Activated CD4-positive, alpha-beta T cell treated with anti-CD3 and anti-CD28 coated beads, Interleukin-2, amount 50 U/mL, for 24 hours (primary cell): ENCODE measurements around the gene ARHGEF38.

Experiments used
- DNase-seq, 2 donors: peaks; one replicate each; pipeline ENCODE4 v3.0.0-alpha.2; 2020; ENCODE audit warnings: low read depth in 1 of 2, low spot score in 1 of 2

Gene ARHGEF38, protein sequence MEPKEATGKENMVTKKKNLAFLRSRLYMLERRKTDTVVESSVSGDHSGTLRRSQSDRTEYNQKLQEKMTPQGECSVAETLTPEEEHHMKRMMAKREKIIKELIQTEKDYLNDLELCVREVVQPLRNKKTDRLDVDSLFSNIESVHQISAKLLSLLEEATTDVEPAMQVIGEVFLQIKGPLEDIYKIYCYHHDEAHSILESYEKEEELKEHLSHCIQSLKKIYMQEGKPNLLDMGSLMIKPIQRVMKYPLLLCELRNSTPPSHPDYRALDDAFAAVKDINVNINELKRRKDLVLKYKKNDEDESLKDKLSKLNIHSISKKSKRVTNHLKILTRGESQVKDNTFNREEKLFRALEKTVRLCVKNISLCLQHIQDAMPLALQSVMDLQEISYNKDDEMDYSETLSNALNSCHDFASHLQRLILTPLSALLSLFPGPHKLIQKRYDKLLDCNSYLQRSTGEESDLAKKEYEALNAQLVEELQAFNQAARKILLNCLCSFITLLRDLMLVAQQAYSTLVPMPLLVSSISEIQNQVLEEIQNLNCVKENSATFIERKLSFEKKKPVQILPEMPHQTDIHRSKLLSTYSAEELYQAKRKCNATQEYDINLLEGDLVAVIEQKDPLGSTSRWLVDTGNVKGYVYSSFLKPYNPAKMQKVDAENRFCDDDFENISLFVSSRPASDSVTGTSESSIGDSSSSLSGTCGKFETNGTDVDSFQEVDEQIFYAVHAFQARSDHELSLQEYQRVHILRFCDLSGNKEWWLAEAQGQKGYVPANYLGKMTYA

DNA sequence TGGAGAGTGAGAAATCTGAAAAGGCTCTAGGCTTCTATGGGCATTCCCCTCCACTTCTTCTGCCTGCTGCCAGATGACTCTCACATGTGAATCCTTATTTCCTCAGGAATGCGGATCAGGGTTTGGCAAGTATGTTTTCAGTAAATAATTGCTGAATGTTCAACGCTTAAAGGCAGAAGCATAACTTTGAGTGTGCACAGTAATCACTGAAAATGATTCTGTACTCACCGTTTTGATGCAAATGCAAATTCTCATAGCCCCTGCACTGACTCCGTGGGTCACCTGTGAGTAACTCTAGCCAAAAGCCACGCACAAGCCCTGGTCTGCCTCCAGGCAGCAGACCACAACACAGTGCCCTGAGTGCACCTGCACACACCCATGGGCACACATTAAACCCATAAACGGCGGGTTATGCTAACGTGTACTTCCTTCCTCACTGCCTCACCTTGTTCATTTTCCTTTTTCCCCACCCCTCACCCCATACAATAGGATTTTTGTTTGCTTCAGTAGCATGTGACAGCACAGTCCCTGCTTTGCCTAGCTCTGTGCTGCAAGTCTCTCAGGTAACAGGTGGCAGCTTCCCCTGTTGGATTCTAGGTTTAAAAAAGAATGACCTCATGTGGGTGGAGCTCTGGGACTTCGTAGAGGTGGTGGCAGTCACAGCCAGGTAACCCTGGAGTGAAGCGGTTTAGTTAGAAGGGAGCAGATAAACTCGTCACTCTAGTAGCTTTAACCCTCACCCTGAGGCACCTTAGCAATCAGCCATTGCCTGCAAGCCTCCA, at the start of gene ARHGEF38:
TSS of gene ARHGEF38 (plus strand) at position 656 of the 782 bp plus-strand sequence. CDS start 146 bp downstream, outside the sequence.
- DNase-seq: no peak

DNA sequence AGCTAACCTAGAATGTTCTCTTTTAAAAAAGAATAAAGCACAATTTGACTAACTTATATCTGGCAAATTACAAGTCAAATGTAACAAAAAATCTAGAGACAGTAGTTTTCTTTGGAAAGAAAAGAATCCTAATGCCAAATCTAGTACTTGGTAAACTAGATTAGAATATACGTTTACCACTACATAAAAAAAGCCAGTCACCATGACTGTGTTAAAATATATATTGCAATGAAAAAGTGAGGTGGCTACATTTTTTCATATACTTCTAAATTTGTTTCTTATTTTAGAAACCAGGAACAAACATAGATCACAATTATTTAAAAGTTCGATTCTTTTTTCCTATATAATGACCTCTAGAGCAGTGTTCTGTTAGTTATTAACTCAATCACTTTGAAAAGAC, 48.9 kb upstream of the ARHGEF38 start:
- no peak for DNase-seq

DNA sequence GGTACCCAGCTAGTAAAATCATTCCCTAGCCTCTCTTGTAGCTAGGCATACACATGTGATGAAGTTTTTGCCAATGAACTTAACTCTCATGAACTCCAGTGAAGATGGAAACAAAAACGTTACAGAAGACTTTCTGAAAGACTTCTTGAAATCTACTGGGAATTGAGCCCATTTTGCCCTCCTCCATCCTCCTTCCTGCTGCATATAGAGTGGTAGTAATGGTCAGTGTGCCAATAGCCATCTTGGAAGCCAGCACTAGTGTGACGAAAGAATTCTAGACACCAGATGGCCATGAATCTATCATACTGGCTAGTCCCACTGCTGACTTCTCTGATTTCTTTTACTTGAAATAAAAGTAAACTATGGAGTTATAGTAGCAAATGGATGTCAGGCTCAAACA, 47.7 kb upstream of the ARHGEF38 start:
- DNase-seq: no peak

DNA sequence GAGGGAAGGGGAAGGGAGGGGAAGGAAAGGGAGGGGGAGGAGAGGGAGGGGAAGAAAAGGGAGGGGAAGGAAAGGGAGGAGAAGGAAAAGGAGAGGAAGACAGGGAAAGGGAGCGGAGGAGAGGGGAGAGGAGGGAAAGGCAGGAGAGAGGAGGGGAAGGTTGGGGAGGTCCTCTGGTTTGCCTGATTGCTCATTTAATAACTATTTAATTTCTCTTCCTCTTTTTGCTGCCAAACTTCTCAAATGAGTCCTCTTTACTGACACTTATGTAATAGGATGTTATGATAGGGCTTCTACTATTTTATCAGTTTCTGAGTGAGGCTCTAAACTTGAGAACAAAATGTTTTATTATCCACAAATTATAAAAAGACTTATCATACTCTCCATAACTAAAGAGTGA, 43.1 kb upstream of the ARHGEF38 start:
- no peak for DNase-seq

DNA sequence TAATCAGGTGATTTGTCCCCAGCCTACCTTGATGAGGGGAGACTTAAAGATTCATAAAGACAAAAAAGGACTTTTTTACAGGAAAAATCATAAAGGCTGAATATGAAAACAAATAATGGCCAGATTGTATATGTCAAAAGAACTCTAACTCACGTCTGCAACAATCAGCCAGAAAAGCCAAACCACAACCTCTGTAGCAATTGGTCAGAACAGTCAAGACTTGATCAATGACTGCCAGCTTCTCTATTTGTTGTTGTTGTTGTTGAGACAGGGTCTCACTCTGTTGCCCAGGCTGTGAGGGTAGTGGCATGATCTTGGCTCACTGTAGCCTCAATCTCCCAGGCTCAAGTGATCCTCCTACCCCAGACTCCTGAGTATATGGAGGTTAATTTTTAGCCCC, 42.7 kb upstream of the ARHGEF38 start:
- no peak for DNase-seq

DNA sequence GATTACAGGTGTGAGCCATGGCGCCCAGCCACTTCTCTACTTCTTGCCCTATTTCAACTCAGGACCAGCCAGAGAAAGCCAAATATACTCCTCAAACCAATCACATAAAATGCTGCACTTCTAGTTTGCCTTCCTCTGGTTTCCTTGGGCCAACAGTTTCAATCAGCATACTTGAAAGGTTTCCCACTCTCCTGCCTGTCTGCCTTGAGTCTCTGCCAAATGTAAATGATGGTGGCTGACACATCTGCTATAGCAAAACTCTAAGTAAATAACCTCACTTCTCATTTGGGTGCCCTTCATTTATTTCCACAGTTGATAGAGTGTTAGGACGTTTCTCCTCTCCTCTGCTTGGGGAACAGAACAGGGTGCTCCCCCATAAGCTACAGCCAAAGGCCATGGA, 42.2 kb upstream of the ARHGEF38 start:
- DNase-seq: no peak

DNA sequence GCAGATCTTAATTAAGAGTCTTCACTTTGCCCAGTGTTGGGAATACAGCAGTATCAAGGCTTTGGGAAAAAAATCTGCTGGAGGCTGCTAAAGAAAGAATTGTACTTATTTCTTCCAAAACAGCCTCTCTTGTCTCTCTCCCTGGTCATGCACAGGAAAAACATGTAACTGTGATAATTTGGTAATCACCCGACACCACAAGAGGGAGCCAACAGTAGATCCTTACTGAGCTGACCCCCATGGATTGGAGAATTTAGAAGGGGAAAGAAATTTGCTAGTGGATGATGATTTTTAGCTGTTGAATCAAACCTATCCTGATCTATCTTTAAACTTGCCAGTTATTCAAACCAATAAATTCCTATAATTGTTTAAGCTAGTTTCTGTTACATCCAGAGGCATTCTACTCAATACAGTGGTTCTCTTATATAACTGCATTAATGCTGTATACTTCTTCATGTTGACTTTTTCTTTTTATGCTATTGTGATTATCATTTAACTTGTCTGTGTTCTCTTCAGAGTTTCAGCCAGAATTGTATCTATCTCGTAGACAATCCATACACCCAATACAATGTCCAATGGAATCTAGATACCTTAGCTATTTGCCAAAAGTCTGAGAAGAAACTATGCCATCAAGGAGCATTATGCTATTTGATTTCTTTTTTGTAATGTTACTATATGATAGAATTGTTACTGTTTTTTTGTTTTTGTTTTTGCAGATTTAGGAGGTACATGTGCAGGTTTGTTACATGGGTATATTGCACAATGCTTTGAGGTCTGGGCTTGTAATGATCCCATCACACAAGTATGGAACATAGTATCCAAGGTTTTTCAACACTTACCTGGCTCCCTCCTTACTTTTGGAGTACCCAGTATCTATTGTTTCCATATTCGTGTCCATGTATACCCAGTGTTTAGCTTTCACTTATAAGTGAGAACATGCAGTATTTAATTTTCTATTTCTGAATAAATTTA, 31.3 kb upstream of the ARHGEF38 start:
- no peak for DNase-seq

DNA sequence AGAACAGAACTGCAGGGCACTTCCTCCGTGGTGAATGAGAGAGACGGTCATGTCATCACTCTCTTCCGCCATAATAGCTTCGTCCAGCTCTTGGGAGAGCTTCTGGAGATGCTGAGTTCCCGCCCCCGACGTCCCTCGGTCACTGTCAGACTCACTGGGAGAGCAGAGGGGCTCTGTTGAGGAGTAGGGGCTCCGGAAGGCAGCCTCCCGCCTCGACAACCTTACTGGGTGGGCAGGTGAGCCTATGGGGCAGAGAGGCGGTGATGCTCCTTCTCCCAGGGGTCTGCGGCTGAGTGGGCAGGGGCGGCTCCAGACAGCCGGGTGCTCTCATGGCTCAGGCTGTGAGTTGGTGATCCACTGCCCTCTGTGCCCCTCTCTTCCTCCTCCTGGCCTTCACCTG, 25.8 kb upstream of the ARHGEF38 start:
- DNase-seq: no peak

DNA sequence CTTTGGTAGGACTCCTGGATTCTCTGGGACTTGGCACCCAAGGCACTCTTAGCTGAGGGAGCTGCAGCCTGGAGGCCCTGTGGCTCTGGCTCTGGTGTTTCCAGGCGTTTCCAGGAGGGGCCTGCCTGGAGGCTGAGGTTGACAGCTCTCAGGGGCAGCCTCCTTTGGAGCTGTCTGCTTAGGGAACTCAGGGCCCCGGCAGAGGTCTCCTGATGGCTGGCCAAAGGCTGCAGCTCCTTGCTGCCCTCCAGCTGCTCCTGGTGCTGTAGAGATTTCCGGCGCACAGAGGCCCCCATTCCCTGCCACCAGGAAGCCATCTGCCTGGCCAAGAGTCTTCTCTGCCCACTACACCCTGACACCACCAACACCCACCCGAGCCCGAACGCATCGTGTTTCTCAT, 25.3 kb upstream of the ARHGEF38 start:
- no peak for DNase-seq

DNA sequence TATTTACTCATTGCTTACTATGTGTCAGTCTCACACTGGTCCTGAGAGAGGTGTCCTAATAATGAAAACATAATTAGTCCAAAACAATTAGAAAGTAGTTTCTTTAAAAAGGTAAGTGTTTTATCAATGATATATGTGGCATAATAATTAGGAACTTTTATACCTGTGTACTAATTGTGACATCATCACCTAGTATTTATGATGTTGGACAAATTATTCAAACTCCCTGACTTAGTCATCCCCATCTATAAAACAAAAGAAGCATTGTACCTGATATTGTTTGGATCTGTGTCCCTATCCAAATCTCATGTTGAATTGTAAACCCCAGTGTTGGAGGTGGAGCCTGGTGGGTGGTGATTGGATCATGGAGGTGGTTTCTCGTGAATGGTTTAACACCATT, 15.8 kb upstream of the ARHGEF38 start:
- DNase-seq: no peak

DNA sequence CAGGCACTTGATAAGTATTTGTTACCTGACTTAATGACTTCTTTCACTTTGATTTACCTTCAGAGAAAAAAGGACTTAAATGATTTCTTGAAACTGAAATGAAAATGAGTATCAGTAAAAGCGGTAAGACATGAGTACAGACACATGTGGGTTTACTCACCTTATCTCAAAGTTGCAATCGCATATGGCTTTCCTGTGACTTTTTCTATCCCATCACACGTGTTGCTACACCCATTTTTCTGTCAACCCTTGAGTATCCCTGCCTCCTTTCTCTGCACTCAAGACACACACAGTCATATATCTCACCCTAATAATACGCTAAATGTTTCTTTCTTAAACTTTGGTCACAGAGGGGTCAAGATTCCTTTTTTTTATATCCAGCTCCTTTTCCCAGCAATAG, 11.0 kb upstream of the ARHGEF38 start:
- DNase-seq: no peak

DNA sequence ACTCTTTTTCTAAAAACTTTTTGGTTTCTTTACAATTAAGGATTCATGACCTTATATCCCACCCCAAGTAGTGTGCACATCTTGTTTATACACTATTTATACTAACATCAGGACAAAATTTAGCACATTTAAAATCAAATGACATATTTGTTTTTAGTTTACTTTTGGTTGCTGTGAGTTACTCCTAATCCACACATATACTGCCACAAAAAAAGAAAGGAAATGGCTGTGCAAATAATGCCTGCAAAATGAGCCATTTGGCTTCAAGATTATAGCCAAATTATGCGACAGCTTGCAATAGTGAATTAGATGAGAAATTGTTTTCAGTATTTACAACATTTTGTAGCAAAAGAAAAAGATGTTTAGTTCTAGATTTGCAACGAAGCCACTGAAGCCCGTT, 10.4 kb upstream of the ARHGEF38 start:
- DNase-seq: no peak

DNA sequence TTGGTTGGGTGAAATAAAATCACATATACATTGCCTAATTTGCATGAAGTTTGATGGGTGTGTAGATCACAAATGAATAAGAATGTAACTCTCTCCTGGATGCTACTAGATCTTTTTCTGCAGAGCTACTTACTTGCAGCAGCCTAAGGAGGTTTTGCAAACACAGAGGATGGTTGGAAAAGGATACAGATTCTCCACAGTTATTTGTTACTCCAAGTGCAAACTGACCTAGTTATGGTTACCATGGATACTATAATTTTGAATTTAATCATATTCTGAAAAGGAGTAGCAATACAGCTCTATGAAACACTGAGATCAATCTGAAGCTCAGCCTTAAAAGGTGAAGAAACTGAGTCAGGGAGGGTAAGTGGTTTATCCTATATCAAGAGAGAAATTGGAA, 9.1 kb upstream of the ARHGEF38 start:
- DNase-seq: no peak

DNA sequence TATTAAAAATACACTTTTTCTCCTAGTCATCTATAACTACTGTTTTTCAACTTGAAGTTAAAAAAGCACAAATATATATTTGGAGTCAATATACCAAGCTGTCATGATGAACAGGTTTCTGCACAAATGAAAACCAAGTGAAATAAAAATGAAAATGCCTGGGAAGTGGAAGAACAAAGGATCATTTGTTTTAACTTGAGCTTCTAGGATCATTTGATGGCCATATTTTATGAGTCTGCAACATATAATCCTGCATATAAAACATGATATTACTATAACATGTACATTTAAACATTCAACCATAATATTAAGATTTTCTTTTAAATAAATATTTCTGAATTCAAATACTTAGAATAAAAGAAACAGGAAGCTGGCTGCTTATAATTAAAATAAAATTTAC, 8.5 kb upstream of the ARHGEF38 start:
- no peak for DNase-seq

DNA sequence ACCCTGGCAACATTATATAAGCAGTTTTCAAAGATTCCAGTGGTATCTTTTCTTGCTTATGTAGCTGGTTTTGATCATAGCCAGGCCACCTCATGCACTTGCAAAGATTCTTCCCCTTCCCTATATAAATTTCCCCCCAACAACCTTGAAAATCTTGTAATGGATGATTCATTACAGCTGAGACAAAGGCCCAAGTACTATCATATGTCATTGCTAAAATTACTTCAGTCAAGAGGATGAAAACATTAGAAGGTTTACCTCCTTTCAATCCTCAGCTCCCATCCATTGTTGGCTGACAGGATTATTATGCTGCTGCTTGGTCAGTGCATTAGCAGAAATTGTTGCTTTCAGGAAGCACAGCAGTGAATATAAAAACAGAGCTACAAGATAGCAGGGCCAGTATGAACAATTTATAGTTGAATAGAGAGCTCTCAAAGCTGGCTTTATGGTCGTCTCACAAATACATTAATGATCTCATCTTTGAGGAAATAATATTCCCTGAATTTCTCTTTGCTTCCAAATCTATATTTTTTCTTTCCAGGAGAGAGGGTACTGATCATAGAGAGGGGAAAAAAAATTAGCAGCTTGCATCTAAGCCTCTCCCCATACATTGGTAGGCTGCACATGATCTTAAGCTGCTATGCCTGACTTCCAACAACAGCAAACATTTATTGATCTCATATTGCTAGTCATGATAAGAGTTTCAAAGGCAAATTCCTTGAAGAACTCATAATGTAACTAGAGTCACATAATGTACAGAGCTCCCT, 7.7 kb upstream of the ARHGEF38 start:
- no peak for DNase-seq

DNA sequence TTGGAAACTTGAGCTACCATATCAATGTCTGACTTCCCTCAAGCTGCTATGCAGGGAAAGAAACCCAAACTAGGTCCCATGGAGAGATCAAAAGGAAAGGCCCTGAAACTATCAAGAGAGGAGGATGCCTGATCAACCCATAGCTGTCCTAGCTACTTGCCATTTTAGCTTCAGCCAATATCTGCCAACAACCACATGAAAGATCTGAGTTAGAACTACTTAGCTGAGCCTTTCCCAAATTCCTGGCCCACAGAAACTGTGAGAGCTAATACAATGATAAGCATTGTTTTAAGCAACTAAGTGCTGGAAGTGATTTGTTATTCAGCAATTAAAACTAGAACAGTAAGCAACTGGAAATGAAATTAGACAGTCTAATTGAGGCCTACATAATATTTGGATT, 6.3 kb upstream of the ARHGEF38 start:
- no peak for DNase-seq

DNA sequence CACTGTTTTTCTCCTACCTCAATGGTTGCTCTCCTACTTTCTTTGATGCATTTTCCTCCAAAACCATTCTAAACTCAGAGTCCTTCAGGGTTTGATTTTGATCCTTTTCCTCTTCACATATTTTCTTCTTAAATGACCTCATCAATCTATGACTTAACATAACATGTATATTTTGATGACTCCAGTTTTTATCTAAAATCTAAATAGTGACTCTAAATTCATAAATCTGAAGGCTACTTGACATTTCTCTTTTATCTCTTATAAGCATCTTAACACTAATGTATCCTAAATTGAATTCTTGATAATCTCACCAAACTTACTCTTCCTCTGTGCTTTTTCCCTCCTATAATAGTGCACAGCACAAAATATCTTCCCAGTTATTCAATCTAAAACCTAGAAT, 4.7 kb upstream of the ARHGEF38 start:
- no peak for DNase-seq

DNA sequence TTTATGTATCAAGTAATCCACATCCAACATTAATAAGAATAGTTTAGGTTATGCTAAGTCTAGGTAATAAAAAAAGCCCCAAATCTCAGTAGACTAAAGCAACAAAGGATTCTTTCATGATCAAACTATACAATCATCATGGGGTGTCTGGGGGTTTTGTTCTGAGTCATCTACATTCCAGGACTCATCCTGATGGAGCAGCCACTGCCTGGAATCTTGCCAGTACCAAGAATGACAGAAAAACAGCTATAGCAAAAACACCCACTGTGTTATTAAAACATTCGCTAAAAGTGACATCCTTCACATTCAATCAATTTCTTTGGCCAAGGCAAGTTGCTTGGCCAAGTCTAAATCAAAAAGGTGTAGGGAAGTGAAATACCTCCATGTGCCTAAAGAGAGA, 3.9 kb upstream of the ARHGEF38 start:
- DNase-seq: no peak

DNA sequence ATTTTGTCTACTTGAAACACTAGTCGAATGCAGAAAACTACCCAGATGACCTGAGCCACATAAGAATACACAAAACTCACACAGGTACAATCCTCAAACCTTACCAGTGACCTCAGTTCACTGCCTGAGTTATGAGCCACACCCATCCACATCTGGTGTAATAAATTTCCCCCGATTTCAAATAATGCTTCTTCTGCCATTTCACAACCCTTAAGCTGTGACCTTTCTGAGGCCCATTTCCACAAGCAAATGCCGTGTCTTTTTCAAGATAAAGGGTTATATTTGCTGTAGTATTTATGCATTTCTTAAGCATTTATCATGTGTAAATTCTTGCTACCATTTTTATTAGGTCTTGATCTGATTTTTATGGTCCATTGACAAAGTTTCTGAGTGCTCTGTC, 1.8 kb upstream of the ARHGEF38 start:
- DNase-seq: no peak

DNA sequence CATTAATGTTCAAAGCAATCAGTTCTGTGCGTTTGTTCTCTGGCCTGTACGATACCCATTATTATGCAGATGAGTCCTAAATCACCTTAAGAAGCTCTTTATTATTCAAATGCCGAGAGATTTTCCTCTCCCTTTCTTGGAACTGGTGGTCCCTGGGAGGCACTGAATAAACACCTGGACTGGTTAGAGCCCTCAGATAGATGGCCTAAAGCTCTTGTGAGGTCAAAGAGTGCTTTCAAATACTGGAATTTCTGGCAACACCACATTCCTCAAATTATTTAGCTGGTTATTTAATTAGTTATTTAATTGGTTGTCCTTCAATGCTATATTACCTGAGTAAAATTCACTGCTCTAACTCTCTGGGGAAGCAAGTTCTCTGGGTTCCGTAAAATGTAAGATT, 3.0 kb downstream of the ARHGEF38 start:
- no peak for DNase-seq
